Measurements from ENCODE around the gene ETAA1.

Gene ETAA1

GRCh38 chr2:67438337-67438736, 41.2 kb downstream of the ETAA1 start:
- Histone ChIP-seq H3K4me3 (ENCODE audit: low read length) (no peak overlapping the region), H3K27me3 (ENCODE audit: control insufficient read depth, insufficient read depth, low read length) (no peaks in the 10 kb centered on the region), H3K36me3 (ENCODE audit: control insufficient read depth, low read depth, low read length) (no peaks in the 10 kb centered on the region), H3K9me3 (ENCODE audit: control insufficient read depth, low read depth, low read length) (no peaks in the 10 kb centered on the region), H3K27ac (ENCODE audit: low read length) (no peak overlapping the region), H3K9ac (ENCODE audit: low read length) (no peak overlapping the region), H3K4me1 (ENCODE audit: control insufficient read depth, low read depth, low read length) (peaks cover 5% of the 10 kb centered on the region)

- no peaks in the 10 kb centered on the region for H3K27me3 ChIP-seq (ENCODE audit: control insufficient read depth, insufficient read depth, low read length)
- no peaks in the 10 kb centered on the region for H3K36me3 ChIP-seq (ENCODE audit: control insufficient read depth, low read depth, low read length)
- no peaks in the 10 kb centered on the region for H3K9me3 ChIP-seq (ENCODE audit: control insufficient read depth, low read depth, low read length)
- H3K4me1 ChIP-seq (ENCODE audit: control insufficient read depth, low read depth, low read length): no peaks in the 10 kb centered on the region
- no peak overlapping the region for H3K27ac ChIP-seq (ENCODE audit: low read length)
- H3K4me3 ChIP-seq (ENCODE audit: low read length): no peak overlapping the region
- no peak overlapping the region for H3K9ac ChIP-seq (ENCODE audit: low read length)
Observed at GRCh38 chr2:67445652-67446268, 48.6 kb downstream of the ETAA1 start.

GRCh38 chr2:67446491-67446911, 49.4 kb downstream of the ETAA1 start:
- Histone ChIP-seq H3K27me3 (ENCODE audit: control insufficient read depth, insufficient read depth, low read length) (no peaks in the 10 kb centered on the region), H3K27ac (ENCODE audit: low read length) (no peak overlapping the region), H3K4me3 (ENCODE audit: low read length) (no peak overlapping the region), H3K36me3 (ENCODE audit: control insufficient read depth, low read depth, low read length) (no peaks in the 10 kb centered on the region), H3K9me3 (ENCODE audit: control insufficient read depth, low read depth, low read length) (no peaks in the 10 kb centered on the region), H3K4me1 (ENCODE audit: control insufficient read depth, low read depth, low read length) (no peaks in the 10 kb centered on the region), H3K9ac (ENCODE audit: low read length) (no peak overlapping the region)

- no peak overlapping the region for H3K9ac ChIP-seq (ENCODE audit: low read length)
- H3K27me3 ChIP-seq (ENCODE audit: control insufficient read depth, insufficient read depth, low read length): no peaks in the 10 kb centered on the region
- H3K27ac ChIP-seq (ENCODE audit: low read length): no peak overlapping the region
- H3K4me1 ChIP-seq (ENCODE audit: control insufficient read depth, low read depth, low read length): no peaks in the 10 kb centered on the region
- H3K4me3 ChIP-seq (ENCODE audit: low read length): no peak overlapping the region
- no peaks in the 10 kb centered on the region for H3K36me3 ChIP-seq (ENCODE audit: control insufficient read depth, low read depth, low read length)
- H3K9me3 ChIP-seq (ENCODE audit: control insufficient read depth, low read depth, low read length): no peaks in the 10 kb centered on the region
Observed at GRCh38 chr2:67448648-67449047, 51.5 kb downstream of the ETAA1 start.

- no peak overlapping the region for H3K9ac ChIP-seq (ENCODE audit: low read length)
- H3K27me3 ChIP-seq (ENCODE audit: control insufficient read depth, insufficient read depth, low read length): no peaks in the 10 kb centered on the region
- no peaks in the 10 kb centered on the region for H3K9me3 ChIP-seq (ENCODE audit: control insufficient read depth, low read depth, low read length)
- no peaks in the 10 kb centered on the region for H3K36me3 ChIP-seq (ENCODE audit: control insufficient read depth, low read depth, low read length)
- H3K4me1 ChIP-seq (ENCODE audit: control insufficient read depth, low read depth, low read length): peaks cover under 1% of the 10 kb centered on the region
- no peak overlapping the region for H3K4me3 ChIP-seq (ENCODE audit: low read length)
- H3K27ac ChIP-seq (ENCODE audit: low read length): no peak overlapping the region
Observed at GRCh38 chr2:67451086-67451832, 54.1 kb downstream of the ETAA1 start.

- Histone ChIP-seq H3K36me3 (ENCODE audit: control insufficient read depth, low read depth, low read length) (no peaks in the 10 kb centered on the region), H3K4me3 (ENCODE audit: low read length) (no peak overlapping the region), H3K27ac (ENCODE audit: low read length) (no peak overlapping the region), H3K9ac (ENCODE audit: low read length) (no peak overlapping the region), H3K9me3 (ENCODE audit: control insufficient read depth, low read depth, low read length) (no peaks in the 10 kb centered on the region), H3K4me1 (ENCODE audit: control insufficient read depth, low read depth, low read length) (peaks cover 3% of the 10 kb centered on the region), H3K27me3 (ENCODE audit: control insufficient read depth, insufficient read depth, low read length) (no peaks in the 10 kb centered on the region)
Observed at GRCh38 chr2:67453310-67453709, 56.2 kb downstream of the ETAA1 start.

GRCh38 chr2:67455219-67456142, 58.3 kb downstream of the ETAA1 start:
- H3K4me1 ChIP-seq (ENCODE audit: control insufficient read depth, low read depth, low read length): peaks cover 3% of the 10 kb centered on the region
- H3K9me3 ChIP-seq (ENCODE audit: control insufficient read depth, low read depth, low read length): no peaks in the 10 kb centered on the region
- no peaks in the 10 kb centered on the region for H3K36me3 ChIP-seq (ENCODE audit: control insufficient read depth, low read depth, low read length)
- H3K9ac ChIP-seq (ENCODE audit: low read length): no peak overlapping the region
- H3K27ac ChIP-seq (ENCODE audit: low read length): no peak overlapping the region
- H3K4me3 ChIP-seq (ENCODE audit: low read length): no peak overlapping the region
- H3K27me3 ChIP-seq (ENCODE audit: control insufficient read depth, insufficient read depth, low read length): no peaks in the 10 kb centered on the region

- H3K27me3 ChIP-seq (ENCODE audit: control insufficient read depth, insufficient read depth, low read length): no peaks in the 10 kb centered on the region
- H3K4me3 ChIP-seq (ENCODE audit: low read length): no peak overlapping the region
- H3K4me1 ChIP-seq (ENCODE audit: control insufficient read depth, low read depth, low read length): peaks cover 3% of the 10 kb centered on the region
- no peak overlapping the region for H3K27ac ChIP-seq (ENCODE audit: low read length)
- H3K9ac ChIP-seq (ENCODE audit: low read length): no peak overlapping the region
- H3K36me3 ChIP-seq (ENCODE audit: control insufficient read depth, low read depth, low read length): no peaks in the 10 kb centered on the region
- H3K9me3 ChIP-seq (ENCODE audit: control insufficient read depth, low read depth, low read length): no peaks in the 10 kb centered on the region
Observed at GRCh38 chr2:67456428-67456827, 59.3 kb downstream of the ETAA1 start.

- Histone ChIP-seq H3K27ac (ENCODE audit: low read length) (no peak overlapping the region), H3K9ac (ENCODE audit: low read length) (no peak overlapping the region), H3K9me3 (ENCODE audit: control insufficient read depth, low read depth, low read length) (no peaks in the 10 kb centered on the region), H3K4me3 (ENCODE audit: low read length) (no peak overlapping the region), H3K27me3 (ENCODE audit: control insufficient read depth, insufficient read depth, low read length) (no peaks in the 10 kb centered on the region), H3K36me3 (ENCODE audit: control insufficient read depth, low read depth, low read length) (no peaks in the 10 kb centered on the region), H3K4me1 (ENCODE audit: control insufficient read depth, low read depth, low read length) (peaks cover 3% of the 10 kb centered on the region)
Observed at GRCh38 chr2:67457699-67458098, 60.6 kb downstream of the ETAA1 start.

- H3K9me3 ChIP-seq (ENCODE audit: control insufficient read depth, low read depth, low read length): no peaks in the 10 kb centered on the region
- H3K4me3 ChIP-seq (ENCODE audit: low read length): no peak overlapping the region
- no peak overlapping the region for H3K9ac ChIP-seq (ENCODE audit: low read length)
- H3K27ac ChIP-seq (ENCODE audit: low read length): no peak overlapping the region
- peaks cover 3% of the 10 kb centered on the region for H3K4me1 ChIP-seq (ENCODE audit: control insufficient read depth, low read depth, low read length)
- no peaks in the 10 kb centered on the region for H3K36me3 ChIP-seq (ENCODE audit: control insufficient read depth, low read depth, low read length)
- no peaks in the 10 kb centered on the region for H3K27me3 ChIP-seq (ENCODE audit: control insufficient read depth, insufficient read depth, low read length)
Observed at GRCh38 chr2:67459761-67460160, 62.6 kb downstream of the ETAA1 start.

All from iPS-18a (cell line).